Bronchial epithelial cell (primary cell): ENCODE measurements around the gene CBL. TPM values are rescaled to one million over a fixed set of nuclear protein-coding genes. Genes with fewer than 3 reads are reported as not detected.

Experiments
- DNase-seq: peaks from one replicate; pipeline ENCODE4 v3.0.0-alpha.2; 2010; ENCODE audit warnings: low read depth
- FAIRE-seq: peaks from 2 replicates; lab custom pipeline; 2011; peaks lifted over from hg19 to GRCh38; lab: Jason Lieb, UNC
- H3K27me3 ChIP-seq: 2 replicates; pipeline ENCODE4 v1.5.1; 2011; ENCODE audit warnings: low read length; ENCODE audit not compliant: control insufficient read depth, insufficient read depth
- H3K36me3 ChIP-seq: 2 replicates; pipeline ENCODE4 v1.5.1; 2011; ENCODE audit warnings: low read length; ENCODE audit not compliant: control insufficient read depth, insufficient read depth
- H3K4me3 ChIP-seq: 2 replicates; pipeline ENCODE4 v1.5.1; 2011; ENCODE audit warnings: mild to moderate bottlenecking, low read depth, low read length, control low read depth
- CTCF ChIP-seq: IDR thresholded peaks from 2 replicates; pipeline ENCODE4 v1.5.1; 2011; ENCODE audit warnings: mild to moderate bottlenecking, moderate library complexity, low read length, control low read depth, inconsistent platforms; ENCODE audit not compliant: insufficient read depth, severe bottlenecking
- total RNA-seq: library from RNA; depleted of rRNA; stranded (reverse); fragments of >200 nt; gene quantifications from 2 replicates; pipeline ENCODE4 v1.2.1, GENCODE V29; 2014

The CBL gene
- total RNA-seq, 1 donor from 2014 or later, result 5.5 TPM

GRCh38 chr11:119334174-119334930 is 128.2 kb downstream of the CBL start, which contains the start of gene RNF26:
Gene RNF26, plus strand, starts transcription at chr11:119334527. Its CDS starts 596 bp downstream, at chr11:119335123.
- Histone ChIP-seq H3K27me3 (peaks cover 2% of the 10 kb centered on the region), H3K4me3 (peak within 1 kb of the TSS; percentile 75), H3K36me3 (peaks cover 5% of the 10 kb centered on the region)
- FAIRE-seq, result peak; percentile 76
- no peak for TF ChIP-seq CTCF
- DNase-seq, result peak; percentile 94

GRCh38 chr11:119335091-119335654 is 129.0 kb downstream of the CBL start:
- DNase-seq, result no peak
- peaks cover 4% of the 10 kb centered on the region for H3K27me3 ChIP-seq
- no peak for TF ChIP-seq CTCF
- no peak for FAIRE-seq
- H3K4me3 ChIP-seq, result peak overlapping the region; percentile 75
- peaks cover 5% of the 10 kb centered on the region for H3K36me3 ChIP-seq

GRCh38 chr11:119335655-119336543 is 129.8 kb downstream of the CBL start:
- Histone ChIP-seq H3K4me3 (no peak overlapping the region), H3K27me3 (peaks cover 6% of the 10 kb centered on the region), H3K36me3 (peaks cover 5% of the 10 kb centered on the region)
- DNase-seq (no peak), FAIRE-seq (peak; percentile 43)
- no peak for TF ChIP-seq CTCF

GRCh38 chr11:119336744-119337469 is 130.8 kb downstream of the CBL start:
- FAIRE-seq, result no peak
- peaks cover 5% of the 10 kb centered on the region for H3K36me3 ChIP-seq
- H3K27me3 ChIP-seq, result peaks cover 11% of the 10 kb centered on the region
- H3K4me3 ChIP-seq, result no peak overlapping the region
- TF ChIP-seq CTCF, result no peak
- DNase-seq, result no peak

GRCh38 chr11:119337581-119338317 is 131.6 kb downstream of the CBL start:
- DNase-seq (no peak), FAIRE-seq (no peak)
- TF ChIP-seq CTCF, result no peak
- Histone ChIP-seq H3K4me3 (no peak overlapping the region), H3K27me3 (peaks cover 14% of the 10 kb centered on the region), H3K36me3 (peaks cover 5% of the 10 kb centered on the region)
